Mesodermal cell (in vitro differentiated cells): ENCODE data around the gene KCNAB1.

Experiments
- H3K27ac ChIP-seq: 2 replicates; pipeline ENCODE4 v1.7.0; 2013; ENCODE audit warnings: mild to moderate bottlenecking, low read depth, low read length, moderate library complexity; ENCODE audit not compliant: severe bottlenecking
- H3K36me3 ChIP-seq: 2 replicates; pipeline ENCODE4 v1.7.1; 2013; ENCODE audit warnings: mild to moderate bottlenecking, low read length, moderate library complexity; ENCODE audit not compliant: control insufficient read depth, insufficient read depth
- H3K4me1 ChIP-seq: one replicate; pipeline ENCODE4 v1.7.1; 2013; ENCODE audit warnings: mild to moderate bottlenecking, low read length; ENCODE audit not compliant: insufficient read depth, control insufficient read depth, poor library complexity, severe bottlenecking
- H3K4me3 ChIP-seq: 2 replicates; pipeline ENCODE4 v1.7.0; 2013; ENCODE audit warnings: low read length, control low read depth, mild to moderate bottlenecking; ENCODE audit not compliant: insufficient read depth, poor library complexity, severe bottlenecking; ENCODE audit errors: extremely low read depth
- H3K9me3 ChIP-seq: 2 replicates; pipeline ENCODE4 v1.7.1; 2013; ENCODE audit warnings: mild to moderate bottlenecking, low read length, moderate library complexity; ENCODE audit not compliant: control insufficient read depth
- WGBS, 2 experiments: methylation state at CpG; one replicate each; pipeline ENCODE4 v1.1.5; 2013; ENCODE audit warnings: missing lambda C conversion rate in 2 of 2; ENCODE audit not compliant: insufficient coverage in 2 of 2; 5-methylcytosine and 5-hydroxymethylcytosine counted together

Gene KCNAB1

GRCh38 chr3:156586905-156587759, 466.8 kb downstream of the KCNAB1 start:
- H3K27ac ChIP-seq = no peak overlapping the region
- no peaks in the 10 kb centered on the region for H3K36me3 ChIP-seq
- no peak overlapping the region for H3K4me3 ChIP-seq
- no peaks in the 10 kb centered on the region for H3K9me3 ChIP-seq
- 80% methylated on average over 1 of the region's 5 CpGs; no CpG with 5 or more reads in 1 of the 2 experiments for WGBS, 2 experiments
- no peaks in the 10 kb centered on the region for H3K4me1 ChIP-seq

GRCh38 chr3:156587760-156588069, 467.3 kb downstream of the KCNAB1 start:
- Histone ChIP-seq H3K4me3 (no peak overlapping the region), H3K9me3 (no peaks in the 10 kb centered on the region), H3K27ac (no peak overlapping the region), H3K36me3 (no peaks in the 10 kb centered on the region), H3K4me1 (no peaks in the 10 kb centered on the region)
- 0% methylated on average over 1 of the region's 1 CpG; no CpG with 5 or more reads in 1 of the 2 experiments for WGBS, 2 experiments
